Adrenal gland (tissue), 12 donors: ENCODE data around the gene BOK. TPM values are rescaled to one million over a fixed set of nuclear protein-coding genes. Genes with fewer than 3 reads are reported as not detected.

Experiments
- DNase-seq, 7 donors: peaks; one replicate each; pipeline ENCODE4 v3.0.0-alpha.2; 2019 to 2020
- H3K27ac ChIP-seq, 5 donors: fragments of 200-600 bp; sonication (generic) in 4 of 5; 1 replicate in 3 of 5; 2 replicates in 2 of 5; pipeline versions ENCODE4 v1.5.1 to v1.8.0; 2016 to 2020; ENCODE audit warnings: mild to moderate bottlenecking in 1 of 5
- H3K27me3 ChIP-seq: fragments of 200-600 bp; 2 replicates; pipeline ENCODE4 v1.8.0; 2021
- H3K36me3 ChIP-seq, 2 donors: fragments of 200-600 bp; replicated peaks in 1 of 2; 1 replicate in 1 of 2; 2 replicates in 1 of 2; pipeline versions ENCODE4 v1.5.1 to v1.8.0; 2018 to 2022
- H3K4me1 ChIP-seq, 2 donors: fragments of 200-600 bp; replicated peaks in 1 of 2; 1 replicate in 1 of 2; 2 replicates in 1 of 2; pipeline versions ENCODE4 v1.5.1 to v1.8.0; 2018 to 2021
- H3K4me3 ChIP-seq, 4 donors: fragments of 200-600 bp; sonication (generic) in 3 of 4; one replicate each; pipeline ENCODE4 v1.5.1; 2016 to 2018
- H3K9me3 ChIP-seq, 3 donors: fragments of 200-600 bp; sonication (generic) in 1 of 3; replicated peaks in 1 of 3; 1 replicate in 2 of 3; 2 replicates in 1 of 3; pipeline versions ENCODE4 v1.5.1 to v1.8.0; 2016 to 2021
- POLR2A ChIP-seq, 2 donors: fragments of 450-650 bp; IDR thresholded peaks; one replicate each; pipeline ENCODE4 v1.6.1; 2017; ENCODE audit warnings: antibody characterized with exemption in 2 of 2, mild to moderate bottlenecking in 2 of 2, moderate library complexity in 1 of 2
- WGBS, 4 donors: extraction: QIAGEN DNeasy Blood & Tissue Kit in 2 of 4; methylation state at CpG; one replicate each; pipeline versions ENCODE4 v1.1.5 to v1.1.7; 2013 to 2017; 5-methylcytosine and 5-hydroxymethylcytosine counted together
- intact Hi-C, 2 donors: fragments of 100-400 bp; cut with DNase I; formaldehyde crosslinking; loops; one replicate each; pipeline versions ENCODE4 v1.14.1 to v1.15.0; 2022 to 2023
- polyA plus RNA-seq, 3 donors: library from polyadenylated mRNA; stranded (reverse); fragments of 200-250 nt in 2 of 3; fragments of 350-450 nt in 1 of 3; fragmentation: Illumina TruSeq in 1 of 3; extraction: RNeasy Lipid Tissue Mini Kit (QIAGEN cat#74804) in 1 of 3; gene quantifications; one replicate each; pipeline ENCODE4 v1.2.3, GENCODE V29; 2013 to 2014
- total RNA-seq, 9 donors: library from RNA; depleted of rRNA in 4 of 9; stranded (reverse); fragments of >200 nt in 4 of 9; fragments of 120-200 nt in 1 of 9; fragmentation: NEBNext Ultra II Directional in 1 of 9; extraction: Animal tissue kit (Norgen Biotek cat#: 25700) in 1 of 9; gene quantifications; one replicate each; pipeline versions ENCODE4 v1.1.0 to v1.2.4, GENCODE V29; 2013 to 2023
- TF ChIP-seq, protein P1 (sequence below), 6 experiments: fragments of 450-650 bp in 4 of 6; fragments of 200-600 bp in 2 of 6; sonication (generic) in 1 of 6; IDR thresholded peaks; 1 replicate in 5 of 6; 2 replicates in 1 of 6; pipeline versions ENCODE4 v1.5.1 to v1.8.0; 2016 to 2021; ENCODE audit warnings: antibody characterized with exemption in 6 of 6, mild to moderate bottlenecking in 2 of 6, moderate library complexity in 1 of 6
- donor health status: healthy with polysubstance abuse.
- donor health status: Bipolar disorder and iron deficiency.
- donor health status: DM: yes; HTN: yes; CAD: no.
- donor health status: DM: no; HTN: no; CAD: no.
- donor health status: DM: no; HTN: no; CAD: no.
- donor health status: DM: yes; HTN: yes; CAD: no.

BOK gene
- total and polyA plus RNA-seq, 12 donors = 2.9 to 41.7 (median 13.9) TPM

DNA sequence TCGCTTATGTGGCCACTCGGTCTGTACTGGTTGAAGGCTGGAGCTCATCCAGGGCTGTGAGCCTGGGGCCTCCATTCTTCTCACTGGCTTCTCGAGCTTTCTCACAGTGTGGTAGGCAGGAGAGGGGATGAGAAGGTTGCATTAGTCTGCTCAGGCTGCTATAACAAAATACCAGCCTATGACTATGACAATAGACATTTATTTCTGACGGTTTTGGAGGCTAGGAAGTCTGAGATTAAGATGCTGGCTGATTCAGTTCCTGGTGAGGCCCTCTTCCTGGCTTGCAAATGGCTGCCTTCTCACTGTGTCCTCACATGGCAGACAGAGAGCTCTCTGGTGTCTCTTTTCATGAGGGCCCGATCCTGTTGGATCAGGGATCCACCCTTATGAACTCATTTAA is 44.0 kb upstream of the BOK start:
- no peak for DNase-seq
- H3K27me3 ChIP-seq = no peaks in the 10 kb centered on the region
- TF ChIP-seq, protein P1, sequence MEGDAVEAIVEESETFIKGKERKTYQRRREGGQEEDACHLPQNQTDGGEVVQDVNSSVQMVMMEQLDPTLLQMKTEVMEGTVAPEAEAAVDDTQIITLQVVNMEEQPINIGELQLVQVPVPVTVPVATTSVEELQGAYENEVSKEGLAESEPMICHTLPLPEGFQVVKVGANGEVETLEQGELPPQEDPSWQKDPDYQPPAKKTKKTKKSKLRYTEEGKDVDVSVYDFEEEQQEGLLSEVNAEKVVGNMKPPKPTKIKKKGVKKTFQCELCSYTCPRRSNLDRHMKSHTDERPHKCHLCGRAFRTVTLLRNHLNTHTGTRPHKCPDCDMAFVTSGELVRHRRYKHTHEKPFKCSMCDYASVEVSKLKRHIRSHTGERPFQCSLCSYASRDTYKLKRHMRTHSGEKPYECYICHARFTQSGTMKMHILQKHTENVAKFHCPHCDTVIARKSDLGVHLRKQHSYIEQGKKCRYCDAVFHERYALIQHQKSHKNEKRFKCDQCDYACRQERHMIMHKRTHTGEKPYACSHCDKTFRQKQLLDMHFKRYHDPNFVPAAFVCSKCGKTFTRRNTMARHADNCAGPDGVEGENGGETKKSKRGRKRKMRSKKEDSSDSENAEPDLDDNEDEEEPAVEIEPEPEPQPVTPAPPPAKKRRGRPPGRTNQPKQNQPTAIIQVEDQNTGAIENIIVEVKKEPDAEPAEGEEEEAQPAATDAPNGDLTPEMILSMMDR (IDR thresholded peaks at IDR 0.05) = no peak
- TF ChIP-seq POLR2A (IDR thresholded peaks at IDR 0.05) = no peak

DNA sequence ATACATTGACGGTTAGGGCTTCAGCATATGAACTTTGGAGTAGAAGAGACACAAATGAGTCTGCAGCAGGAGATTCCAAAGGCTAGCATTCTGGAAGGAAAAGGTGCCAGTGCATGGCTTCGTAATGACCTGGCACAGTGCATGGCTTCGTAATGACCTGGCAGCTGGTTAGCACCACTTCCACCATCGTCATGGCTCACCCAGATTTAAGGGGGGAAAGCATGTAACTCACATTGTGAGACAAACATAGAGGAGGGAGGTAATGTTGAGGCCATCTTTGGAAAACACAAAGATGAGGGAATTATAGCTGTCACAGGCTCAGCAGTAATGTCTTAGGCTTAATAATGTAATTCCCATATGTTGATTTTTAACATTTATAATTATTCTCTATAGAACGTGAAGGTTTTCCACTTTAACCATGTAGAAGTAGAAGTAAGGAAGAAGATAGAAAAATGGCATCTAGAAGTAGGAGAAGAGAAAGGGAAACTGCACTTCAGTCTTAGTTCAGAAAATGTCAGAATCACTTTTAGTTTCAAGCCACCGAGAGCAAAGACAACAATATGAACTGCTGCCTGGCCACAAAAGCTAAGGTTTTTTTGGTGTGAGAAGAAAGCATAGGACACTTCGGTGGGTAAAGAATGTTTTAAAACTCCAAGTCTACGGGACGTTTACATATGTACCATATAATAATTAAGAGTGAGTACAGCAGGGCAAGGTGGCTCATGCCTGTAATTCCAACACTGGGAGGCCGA is 43.4 kb upstream of the BOK start:
- no peaks in the 10 kb centered on the region for H3K27me3 ChIP-seq
- 66 to 75% (median 69%) methylated on average over 10 of the region's 10 CpGs for WGBS, 4 donors
- H3K4me1 ChIP-seq = no peaks in the 10 kb centered on the region
- H3K27ac ChIP-seq = no peak overlapping the region
- H3K4me3 ChIP-seq = no peak overlapping the region
- H3K36me3 ChIP-seq = no peaks in the 10 kb centered on the region
- no peaks in the 10 kb centered on the region for H3K9me3 ChIP-seq
- no peak for DNase-seq
- intact Hi-C loops = no loop called here
- TF ChIP-seq POLR2A (IDR thresholded peaks at IDR 0.05) = no peak
- TF ChIP-seq, protein P1 (IDR thresholded peaks at IDR 0.05) = no peak

More for the DNA sequence above, 44.0 kb upstream of the BOK start:
- Histone ChIP-seq H3K36me3 (no peaks in the 10 kb centered on the region), H3K9me3 (no peaks in the 10 kb centered on the region), H3K4me1 (peaks cover 2 to 4% of the 10 kb centered on the region in 2 donors), H3K4me3 (no peak overlapping the region), H3K27ac (no peak overlapping the region)
- intact Hi-C loops = no loop called here
- WGBS, 4 donors = 72 to 83% (median 77%) methylated on average over 5 of the region's 5 CpGs

DNA sequence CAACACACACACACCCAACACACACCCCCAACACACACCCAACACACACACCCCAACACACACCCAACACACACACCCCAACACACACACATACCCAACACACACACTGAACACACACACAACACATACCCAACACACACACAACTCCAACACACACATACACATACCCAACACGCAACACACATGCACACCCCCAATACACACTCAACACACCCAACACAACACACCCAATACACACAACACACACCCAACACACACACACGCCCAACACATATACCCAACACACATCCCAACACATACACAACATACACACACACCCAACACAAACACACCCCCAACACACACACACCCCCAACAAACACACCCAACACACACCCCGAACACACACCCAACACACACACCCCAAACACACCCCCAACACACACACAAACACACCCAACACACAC is 42.0 kb upstream of the BOK start:
- H3K4me1 ChIP-seq = no peaks in the 10 kb centered on the region
- intact Hi-C loops = no loop called here
- no peak for TF ChIP-seq POLR2A (IDR thresholded peaks at IDR 0.05)
- TF ChIP-seq, protein P1 (IDR thresholded peaks at IDR 0.05) = no peak
- DNase-seq = no peak
- H3K9me3 ChIP-seq = no peaks in the 10 kb centered on the region
- peaks cover 5% of the 10 kb centered on the region for H3K27me3 ChIP-seq
- WGBS, 4 donors = 91 to 97% (median 94%) methylated on average over 3 of the region's 3 CpGs
- H3K4me3 ChIP-seq = no peak overlapping the region
- no peak overlapping the region for H3K27ac ChIP-seq
- H3K36me3 ChIP-seq = no peaks in the 10 kb centered on the region

DNA sequence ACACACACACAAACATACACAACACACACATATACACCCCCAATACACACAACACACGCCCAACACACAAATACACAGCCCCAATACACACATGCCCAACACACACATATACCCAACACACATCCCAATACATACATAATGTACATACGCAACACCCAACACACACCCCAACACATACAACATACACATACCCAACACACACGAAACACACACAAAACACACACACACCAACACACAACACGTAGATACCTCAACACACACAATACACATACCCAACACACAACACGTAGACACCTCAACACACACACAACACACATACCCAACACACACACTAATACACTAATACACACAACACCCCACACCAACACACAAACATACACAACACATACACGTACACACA is 41.2 kb upstream of the BOK start:
- WGBS, 4 donors = 81 to 92% (median 87%) methylated on average over 6 of the region's 6 CpGs
- H3K4me1 ChIP-seq = no peaks in the 10 kb centered on the region
- intact Hi-C loops = no loop called here
- H3K27ac ChIP-seq = no peak overlapping the region
- no peak for DNase-seq
- H3K4me3 ChIP-seq = no peak overlapping the region
- no peaks in the 10 kb centered on the region for H3K9me3 ChIP-seq
- no peaks in the 10 kb centered on the region for H3K36me3 ChIP-seq
- no peak for TF ChIP-seq POLR2A (IDR thresholded peaks at IDR 0.05)
- TF ChIP-seq, protein P1 (IDR thresholded peaks at IDR 0.05) = no peak
- peaks cover 8% of the 10 kb centered on the region for H3K27me3 ChIP-seq
